ENCODE measurements around the gene NXNL1. TPM values are rescaled to one million over a fixed set of nuclear protein-coding genes. Genes with fewer than 3 reads are reported as not detected.

NXNL1 gene
- total and polyA plus RNA-seq, 4 donors: not detected

GRCh38 chr19:17436094-17436873, 24.4 kb downstream of the NXNL1 start:
- Histone ChIP-seq H3K27me3 (ENCODE audit: control insufficient read depth in 1 of 2, insufficient read depth in 2 of 2, low read length in 1 of 2) (no peaks in the 10 kb centered on the region), H3K4me3 (ENCODE audit: low read length in 2 of 2) (no peak overlapping the region), H3K9me3 (ENCODE audit: control insufficient read depth, low read length) (no peaks in the 10 kb centered on the region), H3K27ac (ENCODE audit: low read depth in 1 of 2, low read length in 2 of 2) (no peak overlapping the region), H3K4me1 (ENCODE audit: control insufficient read depth in 1 of 2, insufficient read depth in 2 of 2, low read length in 2 of 2) (no peaks in the 10 kb centered on the region), H3K36me3 (ENCODE audit: control insufficient read depth in 1 of 2, insufficient read depth in 2 of 2, low read length in 1 of 2) (no peaks in the 10 kb centered on the region)
- no peak for ATAC-seq (ENCODE audit: low FRiP score)
- intact Hi-C loops (cut with DNase I): no loop called here
- 96 to 97% methylated on average over 25 of the region's 25 CpGs for WGBS, 2 donors
- DNase-seq: no peak

- 87 to 91% methylated on average over 7 of the region's 7 CpGs for WGBS, 2 donors
- intact Hi-C loops (cut with DNase I): no loop called here
Measured at GRCh38 chr19:17435218-17435617, 25.5 kb downstream of the NXNL1 start.

GRCh38 chr19:17431417-17431816, 29.3 kb downstream of the NXNL1 start:
- no peaks in the 10 kb centered on the region for H3K9me3 ChIP-seq (ENCODE audit: control insufficient read depth, low read length)
- H3K4me1 ChIP-seq (ENCODE audit: control insufficient read depth in 1 of 2, insufficient read depth in 2 of 2, low read length in 2 of 2): no peaks in the 10 kb centered on the region
- no peak for DNase-seq
- 91 to 92% methylated on average over 7 of the region's 7 CpGs for whole genome bisulfite sequencing, 2 donors
- no peak for ATAC-seq (ENCODE audit: low FRiP score)
- no peak overlapping the region for H3K4me3 ChIP-seq (ENCODE audit: low read length in 2 of 2)
- no peak overlapping the region for H3K27ac ChIP-seq (ENCODE audit: low read depth in 1 of 2, low read length in 2 of 2)
- no peaks in the 10 kb centered on the region for H3K27me3 ChIP-seq (ENCODE audit: control insufficient read depth in 1 of 2, insufficient read depth in 2 of 2, low read length in 1 of 2)
- no peaks in the 10 kb centered on the region for H3K36me3 ChIP-seq (ENCODE audit: control insufficient read depth in 1 of 2, insufficient read depth in 2 of 2, low read length in 1 of 2)
- intact Hi-C loops (cut with DNase I): no loop called here

More at GRCh38 chr19:17435218-17435617, 25.5 kb downstream of the NXNL1 start:
- Histone ChIP-seq H3K36me3 (ENCODE audit: control insufficient read depth in 1 of 2, insufficient read depth in 2 of 2, low read length in 1 of 2) (no peaks in the 10 kb centered on the region), H3K27me3 (ENCODE audit: control insufficient read depth in 1 of 2, insufficient read depth in 2 of 2, low read length in 1 of 2) (no peaks in the 10 kb centered on the region), H3K27ac (ENCODE audit: low read depth in 1 of 2, low read length in 2 of 2) (no peak overlapping the region), H3K9me3 (ENCODE audit: control insufficient read depth, low read length) (no peaks in the 10 kb centered on the region), H3K4me1 (ENCODE audit: control insufficient read depth in 1 of 2, insufficient read depth in 2 of 2, low read length in 2 of 2) (no peaks in the 10 kb centered on the region), H3K4me3 (ENCODE audit: low read length in 2 of 2) (no peak overlapping the region)
- ATAC-seq (ENCODE audit: low FRiP score) (no peak), DNase-seq (no peak)

- ATAC-seq (ENCODE audit: low FRiP score): no peak
- no peaks in the 10 kb centered on the region for H3K36me3 ChIP-seq (ENCODE audit: control insufficient read depth in 1 of 2, insufficient read depth in 2 of 2, low read length in 1 of 2)
- WGBS, 2 donors: 75 to 76% methylated on average over 17 of the region's 17 CpGs
Measured at GRCh38 chr19:17429641-17430113, 31.0 kb downstream of the NXNL1 start.

GRCh38 chr19:17424743-17425365, 35.9 kb downstream of the NXNL1 start:
- 19 to 22% methylated on average over 27 of the region's 27 CpGs for WGBS, 2 donors
- no peak overlapping the region for H3K27ac ChIP-seq (ENCODE audit: low read depth in 1 of 2, low read length in 2 of 2)
- intact Hi-C loops (cut with DNase I): no loop called here
- no peaks in the 10 kb centered on the region for H3K36me3 ChIP-seq (ENCODE audit: control insufficient read depth in 1 of 2, insufficient read depth in 2 of 2, low read length in 1 of 2)
- no peaks in the 10 kb centered on the region for H3K9me3 ChIP-seq (ENCODE audit: control insufficient read depth, low read length)
- H3K27me3 ChIP-seq (ENCODE audit: control insufficient read depth in 1 of 2, insufficient read depth in 2 of 2, low read length in 1 of 2): no peaks in the 10 kb centered on the region
- peak in 1 of 2 donors; percentile 79 for DNase-seq
- no peaks in the 10 kb centered on the region for H3K4me1 ChIP-seq (ENCODE audit: control insufficient read depth in 1 of 2, insufficient read depth in 2 of 2, low read length in 2 of 2)
- peak; percentile 15 for ATAC-seq (ENCODE audit: low FRiP score)
- no peak overlapping the region for H3K4me3 ChIP-seq (ENCODE audit: low read length in 2 of 2)

More at GRCh38 chr19:17429641-17430113, 31.0 kb downstream of the NXNL1 start:
- no peaks in the 10 kb centered on the region for H3K27me3 ChIP-seq (ENCODE audit: control insufficient read depth in 1 of 2, insufficient read depth in 2 of 2, low read length in 1 of 2)
- intact Hi-C loops (cut with DNase I): no loop called here
- H3K27ac ChIP-seq (ENCODE audit: low read depth in 1 of 2, low read length in 2 of 2): no peak overlapping the region
- H3K4me3 ChIP-seq (ENCODE audit: low read length in 2 of 2): no peak overlapping the region
- no peak for DNase-seq
- no peaks in the 10 kb centered on the region for H3K4me1 ChIP-seq (ENCODE audit: control insufficient read depth in 1 of 2, insufficient read depth in 2 of 2, low read length in 2 of 2)
- no peaks in the 10 kb centered on the region for H3K9me3 ChIP-seq (ENCODE audit: control insufficient read depth, low read length)

- no peaks in the 10 kb centered on the region for H3K4me1 ChIP-seq (ENCODE audit: control insufficient read depth in 1 of 2, insufficient read depth in 2 of 2, low read length in 2 of 2)
- H3K36me3 ChIP-seq (ENCODE audit: control insufficient read depth in 1 of 2, insufficient read depth in 2 of 2, low read length in 1 of 2): no peaks in the 10 kb centered on the region
- ATAC-seq (ENCODE audit: low FRiP score) (no peak), DNase-seq (no peak)
- intact Hi-C loops (cut with DNase I): no loop called here
- no peaks in the 10 kb centered on the region for H3K27me3 ChIP-seq (ENCODE audit: control insufficient read depth in 1 of 2, insufficient read depth in 2 of 2, low read length in 1 of 2)
- no peak overlapping the region for H3K4me3 ChIP-seq (ENCODE audit: low read length in 2 of 2)
- 92 to 93% methylated on average over 20 of the region's 20 CpGs for WGBS, 2 donors
- no peak overlapping the region for H3K27ac ChIP-seq (ENCODE audit: low read depth in 1 of 2, low read length in 2 of 2)
- H3K9me3 ChIP-seq (ENCODE audit: control insufficient read depth, low read length): no peaks in the 10 kb centered on the region
Measured at GRCh38 chr19:17423429-17424208, 37.1 kb downstream of the NXNL1 start.

GRCh38 chr19:17421942-17422341, 38.8 kb downstream of the NXNL1 start:
- WGBS, 2 donors: 97 to 99% methylated on average over 4 of the region's 4 CpGs

GRCh38 chr19:17420475-17420924, 40.2 kb downstream of the NXNL1 start:
- no peaks in the 10 kb centered on the region for H3K27me3 ChIP-seq (ENCODE audit: control insufficient read depth in 1 of 2, insufficient read depth in 2 of 2, low read length in 1 of 2)
- H3K27ac ChIP-seq (ENCODE audit: low read depth in 1 of 2, low read length in 2 of 2): no peak overlapping the region
- ATAC-seq (ENCODE audit: low FRiP score) (peak; percentile 27), DNase-seq (peak; percentile 78 to 81)
- no peaks in the 10 kb centered on the region for H3K9me3 ChIP-seq (ENCODE audit: control insufficient read depth, low read length)
- intact Hi-C loops (cut with DNase I): no loop called here
- H3K36me3 ChIP-seq (ENCODE audit: control insufficient read depth in 1 of 2, insufficient read depth in 2 of 2, low read length in 1 of 2): no peaks in the 10 kb centered on the region
- no peaks in the 10 kb centered on the region for H3K4me1 ChIP-seq (ENCODE audit: control insufficient read depth in 1 of 2, insufficient read depth in 2 of 2, low read length in 2 of 2)
- H3K4me3 ChIP-seq (ENCODE audit: low read length in 2 of 2): peak overlapping the region; percentile 29 to 56
- 2 to 3% methylated on average over 25 of the region's 25 CpGs for WGBS, 2 donors

More at GRCh38 chr19:17421942-17422341, 38.8 kb downstream of the NXNL1 start:
- no peak for ATAC-seq (ENCODE audit: low FRiP score)
- no peaks in the 10 kb centered on the region for H3K9me3 ChIP-seq (ENCODE audit: control insufficient read depth, low read length)
- no peaks in the 10 kb centered on the region for H3K27me3 ChIP-seq (ENCODE audit: control insufficient read depth in 1 of 2, insufficient read depth in 2 of 2, low read length in 1 of 2)
- no peak for DNase-seq
- no peaks in the 10 kb centered on the region for H3K36me3 ChIP-seq (ENCODE audit: control insufficient read depth in 1 of 2, insufficient read depth in 2 of 2, low read length in 1 of 2)
- H3K4me1 ChIP-seq (ENCODE audit: control insufficient read depth in 1 of 2, insufficient read depth in 2 of 2, low read length in 2 of 2): no peaks in the 10 kb centered on the region
- H3K4me3 ChIP-seq (ENCODE audit: low read length in 2 of 2): no peak overlapping the region
- H3K27ac ChIP-seq (ENCODE audit: low read depth in 1 of 2, low read length in 2 of 2): no peak overlapping the region
- intact Hi-C loops (cut with DNase I): no loop called here

Measured in aorta (tissue), 5 donors.